Tibial artery (tissue), 4 donors: ENCODE results near the gene FTCD.

Experiments used
- DNase-seq, 2 donors: peaks; one replicate each; pipeline ENCODE4 v3.0.0-alpha.2; 2019
- H3K27ac ChIP-seq, 2 donors: fragments of 200-600 bp; sonication (generic) in 1 of 2; 1 replicate in 1 of 2; 2 replicates in 1 of 2; pipeline ENCODE4 v1.5.1; 2018 to 2019; ENCODE audit warnings: mild to moderate bottlenecking in 1 of 2
- H3K27me3 ChIP-seq, 2 donors: fragments of 200-600 bp; sonication (generic) in 1 of 2; one replicate each; pipeline versions ENCODE4 v1.5.1 to v1.6.0; 2016 to 2019
- H3K36me3 ChIP-seq, 3 donors: fragments of 200-600 bp; sonication (generic) in 2 of 3; one replicate each; pipeline ENCODE4 v1.5.1; 2016 to 2019; ENCODE audit warnings: mild to moderate bottlenecking in 2 of 3
- H3K4me1 ChIP-seq, 4 donors: fragments of 200-600 bp; sonication (generic) in 2 of 4; 1 replicate in 3 of 4; 2 replicates in 1 of 4; pipeline ENCODE4 v1.5.1; 2016 to 2019
- H3K4me3 ChIP-seq, 2 donors: fragments of 200-600 bp; sonication (generic) in 1 of 2; 1 replicate in 1 of 2; 2 replicates in 1 of 2; pipeline ENCODE4 v1.5.1; 2018 to 2019; ENCODE audit warnings: mild to moderate bottlenecking in 2 of 2
- H3K9me3 ChIP-seq, 3 donors: fragments of 200-600 bp; sonication (generic) in 1 of 3; one replicate each; pipeline ENCODE4 v1.5.1; 2016 to 2019
- intact Hi-C: fragments of 100-400 bp; cut with DNase I; formaldehyde crosslinking; loops from one replicate; pipeline ENCODE4 v1.15.0; 2023; ENCODE audit warnings: low total_unique reads
- TF ChIP-seq, protein P1 (sequence below), 2 experiments: fragments of 200-600 bp in 1 of 2; fragments of 450-650 bp in 1 of 2; IDR thresholded peaks; one replicate each; pipeline ENCODE4 v1.5.1; 2017 to 2019; ENCODE audit warnings: antibody characterized with exemption in 2 of 2, mild to moderate bottlenecking in 1 of 2, moderate library complexity in 1 of 2

Gene FTCD

DNA sequence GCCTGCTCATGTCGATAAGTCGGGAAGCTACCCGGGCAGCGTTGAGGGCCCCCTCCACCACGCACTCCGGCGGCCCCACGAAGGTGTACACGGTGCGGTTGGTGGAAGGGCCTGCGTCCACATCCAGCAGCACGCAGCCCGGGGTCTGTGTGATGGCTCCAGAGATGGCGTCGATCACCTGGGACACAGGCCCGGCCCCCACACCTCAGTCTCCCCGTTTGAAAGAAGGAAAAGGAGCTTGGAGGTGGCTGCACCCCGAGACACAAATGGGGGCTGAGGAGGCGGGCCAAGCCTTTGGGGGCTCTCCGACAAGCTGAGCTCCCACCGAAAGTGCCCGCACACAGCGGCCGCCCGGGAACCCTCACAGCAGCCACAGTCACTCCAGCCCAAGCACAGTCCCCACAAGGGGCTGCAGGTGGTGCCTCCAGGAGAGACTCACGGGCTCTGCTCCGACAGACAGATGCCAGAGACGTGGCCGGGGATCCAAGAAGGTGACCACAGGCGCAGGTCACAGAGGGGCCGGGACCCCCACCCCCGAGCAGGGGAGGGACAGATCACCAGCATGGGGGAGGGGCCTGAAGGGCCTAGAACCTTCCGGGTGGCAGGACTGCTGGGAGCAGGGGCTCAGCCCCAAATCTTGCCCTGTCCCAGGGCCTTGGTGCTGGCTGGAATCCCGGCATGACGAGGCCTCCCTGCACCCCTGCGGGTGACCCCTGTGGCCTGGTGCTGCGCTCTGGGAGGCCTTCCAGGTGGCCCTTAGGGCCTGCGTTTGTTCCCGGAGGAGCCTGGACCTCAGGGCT is 1.0 kb downstream of the FTCD start:
- Histone ChIP-seq H3K9me3 (no peaks in the 10 kb centered on the region), H3K4me3 (no peak overlapping the region), H3K27me3 (peaks cover 0 to 17% of the 10 kb centered on the region in 2 donors), H3K27ac (no peak overlapping the region), H3K36me3 (peaks cover 0 to 8% (median 0%) of the 10 kb centered on the region in 3 donors), H3K4me1 (peaks cover 0 to 12% (median 6%) of the 10 kb centered on the region in 4 donors)
- intact Hi-C loops, result no loop called here
- TF ChIP-seq, protein P1, sequence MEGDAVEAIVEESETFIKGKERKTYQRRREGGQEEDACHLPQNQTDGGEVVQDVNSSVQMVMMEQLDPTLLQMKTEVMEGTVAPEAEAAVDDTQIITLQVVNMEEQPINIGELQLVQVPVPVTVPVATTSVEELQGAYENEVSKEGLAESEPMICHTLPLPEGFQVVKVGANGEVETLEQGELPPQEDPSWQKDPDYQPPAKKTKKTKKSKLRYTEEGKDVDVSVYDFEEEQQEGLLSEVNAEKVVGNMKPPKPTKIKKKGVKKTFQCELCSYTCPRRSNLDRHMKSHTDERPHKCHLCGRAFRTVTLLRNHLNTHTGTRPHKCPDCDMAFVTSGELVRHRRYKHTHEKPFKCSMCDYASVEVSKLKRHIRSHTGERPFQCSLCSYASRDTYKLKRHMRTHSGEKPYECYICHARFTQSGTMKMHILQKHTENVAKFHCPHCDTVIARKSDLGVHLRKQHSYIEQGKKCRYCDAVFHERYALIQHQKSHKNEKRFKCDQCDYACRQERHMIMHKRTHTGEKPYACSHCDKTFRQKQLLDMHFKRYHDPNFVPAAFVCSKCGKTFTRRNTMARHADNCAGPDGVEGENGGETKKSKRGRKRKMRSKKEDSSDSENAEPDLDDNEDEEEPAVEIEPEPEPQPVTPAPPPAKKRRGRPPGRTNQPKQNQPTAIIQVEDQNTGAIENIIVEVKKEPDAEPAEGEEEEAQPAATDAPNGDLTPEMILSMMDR (IDR thresholded peaks at IDR 0.05), result no peak
- peak; percentile 17 to 62 for DNase-seq

DNA sequence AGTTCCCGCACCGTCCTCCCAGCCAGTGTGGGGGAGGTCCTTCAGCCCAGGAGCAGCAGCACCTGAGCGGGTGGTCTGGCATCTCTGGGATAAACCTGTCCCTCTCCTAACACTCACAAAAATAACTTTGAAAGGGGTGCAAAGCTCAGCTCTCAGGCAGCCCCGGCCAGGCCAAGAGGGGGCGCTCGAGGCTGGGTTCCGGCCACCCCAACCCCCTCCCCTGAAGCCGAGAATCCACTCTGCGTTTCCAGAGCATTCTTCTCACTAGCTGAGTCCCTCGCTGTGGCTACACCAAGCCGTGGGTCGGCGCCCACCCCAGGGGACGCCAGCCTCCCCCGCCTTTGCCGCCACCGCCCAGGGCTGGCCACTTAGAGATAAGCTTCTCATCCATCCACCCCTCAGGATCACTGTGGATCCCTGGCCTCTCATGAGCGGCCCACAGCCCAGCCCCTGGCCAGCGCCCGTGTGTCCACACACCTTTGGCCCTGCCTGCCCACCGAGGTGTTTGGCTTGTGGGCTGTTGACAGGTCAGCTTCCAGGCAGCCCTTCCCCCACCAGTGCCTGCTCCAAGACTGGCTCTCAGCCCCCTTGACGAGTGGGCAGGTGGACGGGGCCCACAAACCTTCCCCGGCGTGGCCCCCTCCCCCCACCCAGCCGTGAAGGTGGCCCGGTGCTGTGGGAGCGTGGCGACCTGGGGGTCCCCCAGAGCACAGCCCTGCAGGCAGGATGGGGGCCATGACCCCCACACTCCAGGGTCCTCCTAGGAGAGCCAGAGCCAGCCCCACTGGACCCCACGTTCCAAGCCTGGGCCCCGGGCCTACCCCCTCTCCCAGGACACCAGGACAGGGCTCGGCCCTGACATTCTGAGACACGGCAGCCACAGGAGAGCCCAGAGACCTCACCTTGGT is 1.9 kb downstream of the FTCD start:
- Histone ChIP-seq H3K36me3 (peaks cover 0 to 8% (median 0%) of the 10 kb centered on the region in 3 donors), H3K9me3 (no peaks in the 10 kb centered on the region), H3K27me3 (peaks cover 0 to 17% of the 10 kb centered on the region in 2 donors), H3K4me1 (peaks cover 0 to 12% (median 6%) of the 10 kb centered on the region in 4 donors), H3K4me3 (no peak overlapping the region), H3K27ac (no peak overlapping the region)
- TF ChIP-seq, protein P1 (IDR thresholded peaks at IDR 0.05), result peak; percentile 36 to 51
- DNase-seq, result peak; percentile 20 to 73
- intact Hi-C loops, result no loop called here

DNA sequence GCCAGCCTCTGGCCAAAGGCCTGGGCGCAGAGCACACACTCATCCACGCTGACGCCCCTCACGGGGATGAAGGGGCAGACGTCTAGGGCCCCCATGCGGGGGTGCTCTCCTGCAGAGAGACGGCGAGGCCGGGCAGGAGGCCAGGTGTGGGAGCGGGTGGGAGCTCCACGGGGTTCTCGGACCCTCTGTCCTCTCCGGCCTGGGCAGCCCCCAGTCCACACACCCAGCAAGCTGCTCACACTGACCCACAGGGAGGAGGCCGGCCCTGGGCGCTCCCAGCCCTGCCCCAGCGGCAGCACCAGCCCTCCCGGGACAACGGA is 2.5 kb downstream of the FTCD start:
- Histone ChIP-seq H3K9me3 (no peaks in the 10 kb centered on the region), H3K27ac (no peak overlapping the region), H3K27me3 (peaks cover 0 to 17% of the 10 kb centered on the region in 2 donors), H3K4me1 (peaks cover 0 to 12% (median 6%) of the 10 kb centered on the region in 4 donors), H3K36me3 (peaks cover 0 to 2% (median 0%) of the 10 kb centered on the region in 3 donors), H3K4me3 (no peak overlapping the region)
- TF ChIP-seq, protein P1 (IDR thresholded peaks at IDR 0.05), result no peak
- intact Hi-C loops, result no loop called here
- DNase-seq, result peak; percentile 4 to 64

DNA sequence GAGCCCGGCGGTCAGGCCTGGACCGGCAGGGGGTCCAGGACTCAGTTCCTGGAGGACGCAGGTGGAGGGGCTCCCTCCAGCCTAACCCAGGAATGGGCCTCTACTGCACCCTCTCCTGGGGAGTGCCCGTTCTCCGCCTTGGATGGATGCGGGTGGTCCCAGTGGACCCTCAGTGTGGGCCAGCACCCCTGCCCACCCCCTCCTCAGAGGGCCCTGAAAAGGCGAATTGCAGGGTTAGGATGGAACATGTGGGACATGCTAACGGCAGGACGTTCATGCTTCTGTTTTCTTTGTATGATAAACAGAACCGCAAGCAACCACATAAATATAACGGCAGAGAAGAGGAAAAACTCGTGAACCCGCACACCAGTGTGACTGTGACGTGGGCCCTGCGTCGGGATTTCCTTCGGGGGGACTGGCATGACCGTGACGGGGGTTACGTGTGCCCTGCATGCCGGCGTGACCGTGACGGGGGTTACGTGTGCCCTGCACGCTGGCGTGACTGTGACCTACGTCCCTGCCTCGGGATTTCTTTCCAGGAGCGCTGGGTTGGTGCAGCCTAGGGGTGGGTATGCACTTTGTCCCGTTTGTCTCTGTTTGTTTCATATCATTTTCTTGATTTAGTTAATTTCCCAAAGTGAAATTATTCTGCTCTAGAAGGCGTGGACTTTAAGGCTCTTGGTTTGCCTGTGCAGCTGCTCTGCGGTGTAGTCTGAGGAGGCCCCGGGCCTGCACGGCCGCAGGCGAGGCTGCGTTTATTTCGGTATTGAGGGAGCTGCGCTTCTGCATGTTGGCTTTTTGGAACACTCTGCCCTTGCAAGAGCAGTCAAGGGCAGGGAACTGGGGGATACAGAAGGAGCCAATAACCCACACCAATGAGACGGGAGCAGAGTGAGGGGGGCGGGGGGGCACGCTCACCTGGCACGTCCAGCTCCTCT is 3.1 kb downstream of the FTCD start:
- TF ChIP-seq, protein P1 (IDR thresholded peaks at IDR 0.05), result no peak
- peak in 1 of 2 donors; percentile 14 for DNase-seq
- H3K9me3 ChIP-seq, result no peaks in the 10 kb centered on the region
- no peak overlapping the region for H3K27ac ChIP-seq
- no peak overlapping the region for H3K4me3 ChIP-seq
- H3K4me1 ChIP-seq, result peaks cover 0 to 12% (median 6%) of the 10 kb centered on the region in 4 donors
- intact Hi-C loops, result no loop called here
- peaks cover 0 to 17% of the 10 kb centered on the region in 2 donors for H3K27me3 ChIP-seq
- no peaks in the 10 kb centered on the region for H3K36me3 ChIP-seq
